ENCODE measurements around the gene PRTFDC1.
"Not testable (repeated sequence)": the region's sequence is repeated elsewhere in the genome, so short reads cannot be mapped to it uniquely, and the experiment has no call there.

The PRTFDC1 gene

DNA sequence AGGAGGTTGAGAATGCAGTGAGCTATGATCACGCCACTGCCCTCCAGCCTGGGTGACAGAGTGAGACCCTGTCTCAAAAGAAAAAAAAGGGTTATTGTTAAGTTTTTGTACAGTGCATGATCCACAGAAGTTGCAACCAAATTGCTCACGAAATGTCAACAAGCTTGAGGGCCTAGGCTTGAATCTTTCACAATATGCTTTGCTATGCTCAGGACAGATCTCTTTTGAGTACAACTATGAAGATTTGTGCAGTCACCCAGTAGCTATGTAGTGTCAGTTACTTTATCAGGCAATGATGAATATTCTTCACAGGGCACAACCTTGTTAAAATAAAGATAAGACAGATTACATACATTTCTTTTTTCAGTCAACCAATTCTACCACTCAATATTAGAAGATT is 109.2 kb downstream of the PRTFDC1 start:
- no peak for DNase-seq (ENCODE audit: low read depth)

DNA sequence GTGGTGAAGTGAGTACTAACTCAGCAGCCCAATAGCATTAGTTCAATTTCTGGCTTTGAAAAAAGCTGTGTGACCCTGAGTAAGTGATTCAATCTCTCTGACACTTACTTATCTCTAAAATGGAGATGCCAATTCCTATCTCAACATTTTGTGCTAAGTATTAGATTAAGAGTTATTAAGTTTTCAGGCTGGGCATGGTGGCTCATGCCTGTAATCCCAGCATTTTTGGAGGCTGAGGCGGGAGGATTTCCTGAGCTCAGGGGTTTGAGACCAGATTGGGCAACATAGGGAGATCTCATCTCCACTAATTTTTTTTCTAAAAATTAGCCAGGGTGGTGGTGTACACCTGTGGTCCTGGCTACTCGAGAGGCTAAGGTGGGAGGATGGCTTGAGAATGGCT is 109.5 kb downstream of the PRTFDC1 start:
- no peak for DNase-seq (ENCODE audit: low read depth)

DNA sequence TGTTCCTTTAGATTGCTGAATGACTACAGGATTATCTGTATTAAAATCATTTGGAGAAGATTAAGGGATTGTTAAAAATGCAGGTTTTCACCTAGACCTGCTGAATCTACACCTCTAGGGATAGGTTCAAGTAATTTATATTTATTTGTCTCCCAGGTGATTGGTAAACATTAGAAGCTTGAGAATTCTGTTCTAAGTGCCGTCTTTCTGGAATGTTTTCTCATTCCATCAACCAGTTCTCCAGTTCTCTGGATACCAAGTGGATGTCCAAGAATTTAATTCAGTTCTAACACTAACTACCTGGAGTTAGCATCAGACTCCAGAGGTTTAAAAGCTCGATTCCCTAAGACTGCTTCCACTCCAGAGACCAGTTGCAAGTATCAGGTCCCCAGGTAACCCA is 110.9 kb downstream of the PRTFDC1 start:
- DNase-seq (ENCODE audit: low read depth) = no peak

DNA sequence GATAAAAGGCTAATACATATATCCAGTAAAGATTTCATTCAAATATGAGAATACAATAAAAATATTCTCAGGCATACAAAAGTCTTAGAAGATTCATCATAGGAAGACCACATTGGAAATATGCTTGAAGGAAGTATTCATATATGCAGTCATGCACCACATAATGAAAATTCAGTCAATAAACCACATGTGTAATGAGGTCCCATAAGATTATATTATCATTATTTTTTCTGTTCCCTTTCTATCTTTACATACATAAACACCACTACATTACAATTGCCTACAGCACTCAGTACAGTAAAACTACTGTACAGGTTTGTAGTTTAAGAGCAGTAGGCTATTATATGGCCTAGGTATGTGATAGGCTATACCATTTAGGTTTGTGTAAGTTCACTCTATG is 111.6 kb downstream of the PRTFDC1 start:
- no peak for DNase-seq (ENCODE audit: low read depth)

DNA sequence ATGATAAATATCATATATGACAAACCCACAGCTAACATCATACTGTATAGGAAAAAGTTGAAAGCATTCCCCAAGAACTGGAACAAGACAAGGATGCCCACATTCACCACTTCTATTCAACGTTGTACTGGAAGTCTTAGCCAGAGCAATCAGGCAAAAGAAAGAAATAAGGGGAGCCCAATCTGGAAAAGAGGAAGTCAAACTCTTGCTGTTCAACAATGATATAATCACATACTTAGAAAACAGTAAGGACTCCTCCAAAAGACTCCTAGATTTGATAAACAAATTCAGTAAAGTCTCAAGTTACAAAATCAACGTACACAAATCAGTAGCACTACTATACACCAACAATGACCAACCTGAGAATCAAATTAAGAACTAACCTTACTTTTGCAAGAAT is 114.6 kb downstream of the PRTFDC1 start:
- not testable (repeated sequence) for DNase-seq (ENCODE audit: low read depth)

DNA sequence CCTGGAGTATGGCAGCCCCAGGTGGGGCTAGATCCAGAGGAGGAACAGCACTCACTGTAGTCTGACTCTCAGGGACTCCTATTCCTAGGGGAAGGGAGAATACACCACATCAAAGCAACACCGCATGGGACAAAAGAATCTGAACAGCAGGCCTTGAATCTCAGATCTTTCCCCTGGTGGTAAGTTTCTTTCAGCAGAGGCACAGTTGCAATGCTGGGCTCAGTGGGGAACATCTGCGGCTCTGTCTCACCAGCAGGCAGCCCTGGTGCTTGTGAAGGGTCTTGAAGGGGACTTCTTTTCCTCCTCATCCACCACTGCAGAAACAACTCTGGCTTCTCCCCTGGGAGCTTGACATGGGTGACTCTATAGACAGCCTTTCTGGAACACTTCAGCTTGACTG is 117.5 kb downstream of the PRTFDC1 start:
- DNase-seq (ENCODE audit: low read depth) = no peak

DNA sequence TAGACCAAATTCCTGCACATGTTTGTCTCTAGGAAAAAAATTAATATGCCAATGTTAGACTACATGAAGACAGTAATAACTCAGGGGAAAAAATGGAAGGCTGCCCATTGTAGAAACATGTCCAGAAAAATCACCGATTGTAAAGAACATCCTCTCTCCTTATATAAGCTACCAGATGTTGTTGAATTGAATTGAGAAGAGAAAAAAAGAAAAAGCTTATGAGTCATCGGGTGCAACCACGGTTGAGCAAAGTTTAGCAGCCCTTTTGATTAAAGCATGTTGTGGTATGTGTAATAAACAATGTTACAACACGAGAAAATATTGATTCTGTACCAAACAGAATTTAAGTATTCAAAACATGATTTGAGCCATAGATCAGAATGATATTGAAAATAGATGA is 126.4 kb downstream of the PRTFDC1 start:
- peak; percentile 52 for DNase-seq (ENCODE audit: low read depth)

DNA sequence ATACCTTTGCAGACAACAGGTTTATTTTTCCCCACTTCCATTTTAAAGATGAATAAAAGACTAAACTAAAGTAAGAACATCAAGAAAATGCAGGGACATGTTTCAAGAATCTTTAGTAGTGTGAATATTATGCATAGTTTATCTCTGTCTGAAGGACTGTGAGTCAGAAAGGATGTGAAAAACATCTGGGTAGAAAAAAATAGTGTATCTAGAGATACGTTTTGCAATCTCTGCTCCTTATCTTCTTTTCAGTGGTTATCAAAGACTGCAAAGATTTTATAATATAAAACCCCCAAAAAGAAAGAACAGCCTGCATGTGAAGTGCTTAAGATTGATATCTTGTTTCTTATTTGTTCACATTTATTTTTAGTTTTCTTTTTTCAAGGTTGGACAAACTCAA is 126.9 kb downstream of the PRTFDC1 start:
- DNase-seq (ENCODE audit: low read depth) = peak; percentile 5

DNA sequence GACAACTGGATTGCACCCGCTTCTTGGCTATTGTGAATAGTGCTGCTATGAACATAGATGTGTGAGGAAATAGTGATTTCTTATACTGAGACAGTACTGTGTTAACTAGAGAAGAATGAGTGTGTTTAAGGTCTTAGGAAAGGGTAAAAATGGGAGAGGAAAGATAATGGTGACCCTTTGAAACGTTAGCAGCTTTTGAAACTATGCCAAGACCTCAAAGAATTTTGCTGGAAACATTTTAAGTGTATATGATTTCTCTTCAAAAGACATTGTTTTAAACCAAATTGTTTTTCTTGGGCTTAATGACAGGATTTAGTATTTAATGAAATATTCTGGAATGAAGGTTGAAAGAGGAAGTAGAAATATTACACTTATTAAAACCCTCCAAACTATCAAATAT is 127.9 kb downstream of the PRTFDC1 start:
- no peak for DNase-seq (ENCODE audit: low read depth)

DNA sequence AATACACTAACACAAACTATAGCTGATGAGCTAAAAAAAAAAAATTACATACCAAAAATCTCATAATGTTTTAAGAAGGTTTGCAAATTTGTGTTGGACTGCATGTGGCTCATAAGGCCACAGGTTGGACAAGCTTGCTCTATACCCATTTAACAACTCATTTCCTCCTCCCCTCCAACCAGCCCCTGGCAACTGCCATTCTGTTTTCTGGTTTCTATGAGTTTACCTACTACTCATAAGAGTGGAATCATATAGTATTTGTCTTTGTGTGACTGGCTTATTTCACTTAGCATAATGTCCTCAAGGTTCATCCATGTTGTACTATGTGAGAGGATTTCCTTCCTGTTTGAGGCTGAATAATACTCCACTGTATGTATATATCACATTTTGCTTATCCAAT is 128.3 kb downstream of the PRTFDC1 start:
- DNase-seq (ENCODE audit: low read depth) = no peak

DNA sequence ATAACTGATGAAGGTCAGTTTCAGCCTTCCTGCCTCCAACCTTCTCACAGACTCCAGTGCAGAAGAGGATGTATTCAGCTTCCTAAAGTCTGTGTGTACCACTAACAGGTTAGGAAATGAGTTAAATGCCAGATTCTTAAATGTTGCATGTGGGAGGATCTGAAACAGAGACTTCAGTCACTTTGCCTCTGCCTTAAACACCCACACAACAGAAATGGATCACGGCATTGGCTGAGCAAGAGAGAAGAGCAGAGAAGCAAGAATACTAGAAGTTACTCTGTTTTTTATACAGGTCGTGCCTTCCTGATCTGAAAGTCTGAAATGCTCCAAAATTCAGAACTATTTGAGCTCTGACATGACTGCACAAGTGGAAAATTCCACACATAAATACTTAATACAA is 129.8 kb downstream of the PRTFDC1 start:
- no peak for DNase-seq (ENCODE audit: low read depth)

DNA sequence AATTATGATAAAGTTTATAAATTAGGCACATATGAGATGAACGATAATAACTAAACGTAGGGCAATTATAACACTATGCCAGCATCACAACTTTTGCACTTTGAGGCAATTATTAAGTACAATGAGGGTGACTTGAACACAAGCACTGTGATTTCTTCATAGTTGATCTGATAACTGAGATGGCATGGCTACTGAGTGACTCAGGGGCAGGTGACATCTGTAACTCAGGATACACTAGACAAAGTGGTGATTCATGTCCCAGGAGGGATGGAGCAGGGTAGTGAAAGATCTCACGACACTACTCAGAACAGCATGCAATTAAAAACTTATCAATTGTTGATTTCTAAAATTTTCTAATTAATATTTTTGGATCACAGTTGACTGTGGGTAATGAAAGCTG is 130.4 kb downstream of the PRTFDC1 start:
- peak; percentile 3 for DNase-seq (ENCODE audit: low read depth)

DNA sequence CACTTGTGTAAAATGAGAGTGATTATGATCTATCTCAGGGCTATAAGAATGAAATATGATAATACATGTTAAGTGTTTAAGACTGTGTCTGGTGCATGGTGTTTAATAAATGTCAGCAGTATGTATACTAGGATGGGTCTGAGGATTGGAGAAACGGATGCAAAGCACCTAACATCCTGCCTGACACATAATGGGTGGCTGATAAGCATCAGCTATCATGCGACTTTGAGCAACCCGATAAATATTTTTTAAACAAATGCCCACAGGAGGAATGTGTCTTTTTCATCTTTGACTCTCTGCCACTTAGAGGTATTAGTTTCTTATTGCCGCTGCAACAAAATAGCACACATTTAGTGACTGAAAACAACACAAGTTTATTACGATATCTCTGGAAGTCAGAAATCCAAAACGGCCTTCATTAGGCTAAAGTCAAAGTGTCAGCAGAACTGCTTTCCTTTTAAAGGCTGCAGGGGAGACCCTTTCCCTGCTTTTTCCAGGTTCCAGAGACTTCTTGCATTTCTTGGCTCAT is 135.5 kb downstream of the PRTFDC1 start:
- no peak for DNase-seq (ENCODE audit: low read depth)

DNA sequence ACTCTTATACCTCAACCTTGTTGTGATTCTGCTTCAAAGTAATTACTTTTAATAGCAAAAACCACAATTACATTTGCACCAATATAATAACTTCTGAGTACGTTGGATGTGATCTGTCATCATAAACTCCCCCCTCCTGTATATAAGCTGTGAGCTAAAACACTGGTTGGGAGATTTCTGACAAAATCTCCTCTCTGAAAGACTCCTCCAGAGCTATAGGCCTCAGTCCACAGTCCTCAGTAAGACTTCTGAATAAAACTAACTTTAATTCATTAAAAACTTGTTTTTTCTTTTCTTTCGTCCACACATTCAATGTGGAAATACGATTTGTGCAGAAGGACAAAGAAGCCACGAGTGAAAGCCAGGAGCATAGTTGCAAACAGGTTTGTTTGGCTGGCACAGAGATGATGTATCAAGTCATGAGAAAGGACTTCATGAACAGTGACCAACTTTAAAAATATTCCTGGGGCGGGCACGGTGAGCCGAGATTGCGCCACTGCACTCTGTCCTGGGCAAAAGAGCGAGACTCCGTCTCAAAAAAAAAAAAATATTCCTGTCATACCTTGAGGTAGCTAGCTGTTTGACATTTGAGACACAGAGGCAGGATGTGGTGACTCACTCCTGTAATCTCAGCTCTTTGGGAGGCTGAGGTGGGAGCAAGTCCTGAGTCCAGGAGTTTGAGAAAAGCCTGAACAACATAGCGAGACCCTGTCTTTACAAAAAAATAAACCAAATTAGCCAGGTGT is 137.7 kb downstream of the PRTFDC1 start:
- DNase-seq (ENCODE audit: low read depth) = no peak

DNA sequence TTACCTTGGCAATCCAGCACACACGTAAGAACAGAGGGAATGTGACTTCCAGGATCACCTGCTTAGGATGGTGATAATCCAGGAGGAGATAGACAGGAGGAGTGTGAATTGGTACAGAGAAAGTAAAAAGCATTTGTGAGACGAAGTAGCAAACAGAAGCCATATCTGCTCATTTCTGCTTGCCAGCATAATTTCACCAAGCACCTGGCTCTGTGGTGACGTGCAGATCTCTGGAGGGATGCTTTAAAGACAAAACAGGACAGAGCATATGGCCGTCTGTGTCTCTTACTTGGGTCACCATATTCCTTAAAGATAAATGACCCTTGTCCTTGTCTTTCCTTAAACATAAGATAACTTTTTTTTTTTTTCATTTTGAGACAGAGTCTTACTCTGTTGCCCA is 138.6 kb downstream of the PRTFDC1 start:
- no peak for DNase-seq (ENCODE audit: low read depth)

DNA sequence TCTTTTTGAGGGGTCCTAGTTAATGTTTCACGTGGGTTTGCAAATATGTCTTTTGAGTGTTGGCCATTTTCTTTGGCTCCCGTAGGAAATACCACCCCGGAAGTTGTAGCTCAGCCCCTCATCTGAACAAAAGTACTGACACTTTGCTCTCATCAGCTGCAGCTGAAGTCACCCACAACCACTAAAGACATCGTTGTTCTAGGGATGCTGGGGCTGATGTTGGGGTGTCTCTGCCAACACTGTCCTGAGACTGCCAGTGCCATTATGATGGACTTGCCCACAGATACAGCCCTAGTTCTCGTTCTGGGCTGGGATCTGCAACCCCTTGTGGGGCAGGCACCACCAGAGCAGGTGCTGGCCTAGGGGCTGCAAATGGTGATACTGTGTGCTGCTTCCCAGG is 146.1 kb downstream of the PRTFDC1 start:
- no peak for DNase-seq (ENCODE audit: low read depth)

DNA sequence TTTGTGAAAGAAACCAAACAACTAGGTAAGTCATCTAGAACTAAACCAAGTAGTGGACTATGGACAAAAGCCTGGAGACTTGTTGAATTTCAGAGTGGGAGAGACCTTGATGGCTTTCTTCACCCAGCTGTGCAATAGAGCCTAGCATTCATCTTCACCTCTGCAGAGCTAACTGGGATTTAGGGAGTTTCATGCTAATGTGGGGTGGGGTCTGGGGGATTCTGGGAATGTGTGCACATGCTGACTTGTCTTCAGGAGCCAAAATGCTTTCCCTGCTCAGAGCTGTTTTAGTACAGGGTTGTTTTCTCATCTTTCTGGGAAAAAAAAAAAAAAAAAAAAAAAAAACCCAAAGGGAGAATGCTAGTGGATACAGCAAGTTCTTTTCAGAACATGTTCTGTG is 147.4 kb downstream of the PRTFDC1 start:
- DNase-seq (ENCODE audit: low read depth) = no peak

DNA sequence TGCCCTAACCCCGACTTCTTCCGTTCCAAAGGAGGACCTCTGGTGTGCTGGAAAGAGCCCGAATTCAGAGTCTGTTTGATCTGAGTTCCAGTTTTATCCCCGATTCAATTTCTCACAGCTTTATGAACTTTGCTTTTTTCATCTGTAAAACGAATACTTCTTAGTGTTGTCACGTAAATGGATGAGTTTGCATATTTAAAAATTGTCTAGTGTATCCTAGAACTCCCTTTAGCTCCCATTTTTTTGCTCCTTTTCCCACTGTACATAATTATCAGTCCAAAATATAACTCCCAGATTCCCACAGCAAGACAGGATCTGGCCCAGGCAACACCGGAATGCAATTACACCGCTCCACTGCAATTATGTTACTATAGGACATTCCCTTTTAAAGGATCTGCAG is 148.0 kb downstream of the PRTFDC1 start:
- DNase-seq (ENCODE audit: low read depth) = no peak

DNA sequence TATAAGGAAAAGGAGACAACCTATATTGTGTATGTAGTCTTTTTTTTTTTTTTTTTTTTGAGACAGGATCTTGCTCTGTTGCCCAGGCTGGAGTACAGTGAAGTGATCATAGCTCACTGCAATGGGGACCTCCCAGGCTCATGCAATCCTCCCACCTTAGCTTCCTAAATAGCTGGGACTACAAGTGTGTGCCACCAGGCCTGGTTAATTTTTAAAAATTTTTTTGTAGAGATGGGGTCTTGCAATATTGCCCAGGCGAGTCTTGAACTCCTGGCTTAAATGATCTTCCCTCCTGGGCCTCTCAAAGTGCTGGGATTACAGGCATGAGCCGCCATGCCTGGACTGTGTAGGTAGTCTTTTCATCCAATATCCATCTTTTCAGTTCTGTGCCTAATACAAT is 150.0 kb downstream of the PRTFDC1 start:
- DNase-seq (ENCODE audit: low read depth) = no peak

DNA sequence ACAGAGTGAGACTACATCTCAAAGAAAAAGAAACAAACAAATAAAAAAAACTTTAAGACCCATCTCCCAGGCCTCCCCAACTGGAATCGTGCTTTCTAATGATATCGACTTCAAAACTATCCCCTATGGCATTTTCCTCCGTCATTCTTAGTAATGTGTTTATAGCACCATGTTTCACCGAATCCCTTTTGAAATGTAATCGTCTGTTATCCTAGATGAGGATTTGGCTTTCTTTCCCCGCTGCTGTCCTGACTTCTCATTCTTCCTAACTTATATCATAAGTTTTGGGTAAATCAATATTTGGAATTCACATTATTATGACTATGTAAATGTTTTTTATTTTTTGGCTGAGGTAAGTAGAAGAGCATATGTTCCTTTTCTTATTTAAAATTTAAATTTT is 151.5 kb downstream of the PRTFDC1 start:
- DNase-seq (ENCODE audit: low read depth) = no peak

Measured in GM04504 (cell line).